ENCODE measurements around the gene BEX1.

DNA sequence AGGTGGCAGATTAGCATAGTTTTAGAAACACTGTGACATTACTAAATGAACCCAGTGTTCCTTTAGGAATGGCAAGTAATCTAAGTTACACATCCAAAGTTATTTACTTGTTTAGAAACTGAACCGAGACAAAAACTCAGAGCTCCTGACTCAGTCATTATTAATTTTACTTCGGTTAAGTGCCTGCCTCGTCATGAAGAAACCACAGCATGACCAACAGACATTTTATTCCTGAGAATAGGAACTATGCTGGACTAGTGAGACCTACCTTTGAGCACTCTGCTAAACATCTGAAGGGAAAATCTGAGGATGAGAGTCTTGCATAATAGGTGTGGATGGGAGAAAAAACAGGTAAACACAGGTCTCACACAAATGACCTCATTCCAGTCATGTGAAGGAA lies 2.5 kb downstream of the BEX1 start:
- TF ChIP-seq, protein P1, sequence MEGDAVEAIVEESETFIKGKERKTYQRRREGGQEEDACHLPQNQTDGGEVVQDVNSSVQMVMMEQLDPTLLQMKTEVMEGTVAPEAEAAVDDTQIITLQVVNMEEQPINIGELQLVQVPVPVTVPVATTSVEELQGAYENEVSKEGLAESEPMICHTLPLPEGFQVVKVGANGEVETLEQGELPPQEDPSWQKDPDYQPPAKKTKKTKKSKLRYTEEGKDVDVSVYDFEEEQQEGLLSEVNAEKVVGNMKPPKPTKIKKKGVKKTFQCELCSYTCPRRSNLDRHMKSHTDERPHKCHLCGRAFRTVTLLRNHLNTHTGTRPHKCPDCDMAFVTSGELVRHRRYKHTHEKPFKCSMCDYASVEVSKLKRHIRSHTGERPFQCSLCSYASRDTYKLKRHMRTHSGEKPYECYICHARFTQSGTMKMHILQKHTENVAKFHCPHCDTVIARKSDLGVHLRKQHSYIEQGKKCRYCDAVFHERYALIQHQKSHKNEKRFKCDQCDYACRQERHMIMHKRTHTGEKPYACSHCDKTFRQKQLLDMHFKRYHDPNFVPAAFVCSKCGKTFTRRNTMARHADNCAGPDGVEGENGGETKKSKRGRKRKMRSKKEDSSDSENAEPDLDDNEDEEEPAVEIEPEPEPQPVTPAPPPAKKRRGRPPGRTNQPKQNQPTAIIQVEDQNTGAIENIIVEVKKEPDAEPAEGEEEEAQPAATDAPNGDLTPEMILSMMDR (IDR thresholded peaks at IDR 0.05 in 2 of 3, conservative IDR thresholded peaks at IDR 0.05 in 1 of 3; ENCODE audit: borderline replicate concordance in 1 of 3, insufficient read depth in 1 of 3, low read depth in 2 of 3, low read length in 2 of 3): no peak
- TF ChIP-seq EZH2phosphoT487 (IDR thresholded peaks at IDR 0.05; ENCODE audit: borderline replicate concordance) (no peak), RAD21 (IDR thresholded peaks at IDR 0.05; ENCODE audit: low read depth) (no peak), POLR2AphosphoS5 (IDR thresholded peaks at IDR 0.05; ENCODE audit: low read depth, low read length) (no peak), POLR2A (IDR thresholded peaks at IDR 0.05; ENCODE audit: borderline replicate concordance, extremely low read depth, insufficient read depth, insufficient read length) (no peak), SIN3A (IDR thresholded peaks at IDR 0.05; ENCODE audit: low read depth) (no peak), EZH2 (IDR thresholded peaks at IDR 0.05) (no peak), CEBPB (IDR thresholded peaks at IDR 0.05; ENCODE audit: low read depth) (no peak), CBX3 (IDR thresholded peaks at IDR 0.05; ENCODE audit: low read depth) (no peak)
- TF ChIP-seq, protein P2, sequence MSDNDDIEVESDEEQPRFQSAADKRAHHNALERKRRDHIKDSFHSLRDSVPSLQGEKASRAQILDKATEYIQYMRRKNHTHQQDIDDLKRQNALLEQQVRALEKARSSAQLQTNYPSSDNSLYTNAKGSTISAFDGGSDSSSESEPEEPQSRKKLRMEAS (IDR thresholded peaks at IDR 0.05): no peak
- TF ChIP-seq, protein P3, sequence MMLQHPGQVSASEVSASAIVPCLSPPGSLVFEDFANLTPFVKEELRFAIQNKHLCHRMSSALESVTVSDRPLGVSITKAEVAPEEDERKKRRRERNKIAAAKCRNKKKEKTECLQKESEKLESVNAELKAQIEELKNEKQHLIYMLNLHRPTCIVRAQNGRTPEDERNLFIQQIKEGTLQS (IDR thresholded peaks at IDR 0.05): no peak
- TF ChIP-seq, protein P4, sequence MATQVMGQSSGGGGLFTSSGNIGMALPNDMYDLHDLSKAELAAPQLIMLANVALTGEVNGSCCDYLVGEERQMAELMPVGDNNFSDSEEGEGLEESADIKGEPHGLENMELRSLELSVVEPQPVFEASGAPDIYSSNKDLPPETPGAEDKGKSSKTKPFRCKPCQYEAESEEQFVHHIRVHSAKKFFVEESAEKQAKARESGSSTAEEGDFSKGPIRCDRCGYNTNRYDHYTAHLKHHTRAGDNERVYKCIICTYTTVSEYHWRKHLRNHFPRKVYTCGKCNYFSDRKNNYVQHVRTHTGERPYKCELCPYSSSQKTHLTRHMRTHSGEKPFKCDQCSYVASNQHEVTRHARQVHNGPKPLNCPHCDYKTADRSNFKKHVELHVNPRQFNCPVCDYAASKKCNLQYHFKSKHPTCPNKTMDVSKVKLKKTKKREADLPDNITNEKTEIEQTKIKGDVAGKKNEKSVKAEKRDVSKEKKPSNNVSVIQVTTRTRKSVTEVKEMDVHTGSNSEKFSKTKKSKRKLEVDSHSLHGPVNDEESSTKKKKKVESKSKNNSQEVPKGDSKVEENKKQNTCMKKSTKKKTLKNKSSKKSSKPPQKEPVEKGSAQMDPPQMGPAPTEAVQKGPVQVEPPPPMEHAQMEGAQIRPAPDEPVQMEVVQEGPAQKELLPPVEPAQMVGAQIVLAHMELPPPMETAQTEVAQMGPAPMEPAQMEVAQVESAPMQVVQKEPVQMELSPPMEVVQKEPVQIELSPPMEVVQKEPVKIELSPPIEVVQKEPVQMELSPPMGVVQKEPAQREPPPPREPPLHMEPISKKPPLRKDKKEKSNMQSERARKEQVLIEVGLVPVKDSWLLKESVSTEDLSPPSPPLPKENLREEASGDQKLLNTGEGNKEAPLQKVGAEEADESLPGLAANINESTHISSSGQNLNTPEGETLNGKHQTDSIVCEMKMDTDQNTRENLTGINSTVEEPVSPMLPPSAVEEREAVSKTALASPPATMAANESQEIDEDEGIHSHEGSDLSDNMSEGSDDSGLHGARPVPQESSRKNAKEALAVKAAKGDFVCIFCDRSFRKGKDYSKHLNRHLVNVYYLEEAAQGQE (IDR thresholded peaks at IDR 0.05; ENCODE audit: low read depth): no peak
- TF ChIP-seq, protein P5, sequence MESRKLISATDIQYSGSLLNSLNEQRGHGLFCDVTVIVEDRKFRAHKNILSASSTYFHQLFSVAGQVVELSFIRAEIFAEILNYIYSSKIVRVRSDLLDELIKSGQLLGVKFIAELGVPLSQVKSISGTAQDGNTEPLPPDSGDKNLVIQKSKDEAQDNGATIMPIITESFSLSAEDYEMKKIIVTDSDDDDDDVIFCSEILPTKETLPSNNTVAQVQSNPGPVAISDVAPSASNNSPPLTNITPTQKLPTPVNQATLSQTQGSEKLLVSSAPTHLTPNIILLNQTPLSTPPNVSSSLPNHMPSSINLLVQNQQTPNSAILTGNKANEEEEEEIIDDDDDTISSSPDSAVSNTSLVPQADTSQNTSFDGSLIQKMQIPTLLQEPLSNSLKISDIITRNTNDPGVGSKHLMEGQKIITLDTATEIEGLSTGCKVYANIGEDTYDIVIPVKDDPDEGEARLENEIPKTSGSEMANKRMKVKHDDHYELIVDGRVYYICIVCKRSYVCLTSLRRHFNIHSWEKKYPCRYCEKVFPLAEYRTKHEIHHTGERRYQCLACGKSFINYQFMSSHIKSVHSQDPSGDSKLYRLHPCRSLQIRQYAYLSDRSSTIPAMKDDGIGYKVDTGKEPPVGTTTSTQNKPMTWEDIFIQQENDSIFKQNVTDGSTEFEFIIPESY (IDR thresholded peaks at IDR 0.05; ENCODE audit: extremely low read depth, insufficient replicate concordance, low read length): no peak

All from HCT116 (cell line).